T-helper 1 cell treated with Interleukin-12 subunit alpha and Interleukin-12 subunit beta and Interleukin-4 antibody, amounts not matched to agents 30 ng/mL and 1 ng/mL, for 36 hours (primary cell): ENCODE data around the gene VWCE. TPM values are rescaled to one million over a fixed set of nuclear protein-coding genes. Genes with fewer than 3 reads are reported as not detected.
"Not testable (repeated sequence)": the region's sequence is repeated elsewhere in the genome, so short reads cannot be mapped to it uniquely, and the experiment has no call there.

ENCODE experiments used
- intact Hi-C: fragments of 100-400 bp; cut with micrococcal nuclease; formaldehyde crosslinking; loops from one replicate; pipeline ENCODE4 v1.15.1; 2024
- total RNA-seq: library from RNA; stranded (reverse); gene quantifications from 2 replicates; pipeline ENCODE4 v1.2.3, GENCODE V29; 2022

Gene VWCE
- total RNA-seq, 1 donor from 2014 or later, result 6.3 TPM

DNA sequence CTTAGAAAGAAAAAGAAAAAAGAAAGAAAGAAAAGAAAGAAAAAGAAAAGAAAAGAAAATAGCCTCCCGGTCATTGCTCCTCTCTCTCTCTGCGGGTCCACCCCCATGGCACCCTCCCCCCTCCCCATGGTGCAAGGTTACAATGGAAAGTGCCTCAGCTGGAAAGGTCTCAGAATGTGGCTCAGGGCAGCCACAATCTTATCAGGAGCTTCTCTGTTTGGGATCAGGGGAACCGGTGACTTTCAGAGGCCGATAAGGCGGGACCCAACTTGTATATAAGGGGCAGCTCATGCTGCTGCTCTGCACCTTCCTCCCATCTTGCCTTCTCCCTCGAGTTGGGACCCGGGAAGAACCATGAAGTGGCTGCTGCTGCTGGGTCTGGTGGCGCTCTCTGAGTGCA, 73.1 kb downstream of the VWCE start, which contains the start of gene PGA4:
PGA4 (plus strand) TSS at position 301 of the 400 bp plus-strand sequence; CDS start at position 355, 54 bp downstream.
- intact Hi-C loops, result not testable (repeated sequence)

DNA sequence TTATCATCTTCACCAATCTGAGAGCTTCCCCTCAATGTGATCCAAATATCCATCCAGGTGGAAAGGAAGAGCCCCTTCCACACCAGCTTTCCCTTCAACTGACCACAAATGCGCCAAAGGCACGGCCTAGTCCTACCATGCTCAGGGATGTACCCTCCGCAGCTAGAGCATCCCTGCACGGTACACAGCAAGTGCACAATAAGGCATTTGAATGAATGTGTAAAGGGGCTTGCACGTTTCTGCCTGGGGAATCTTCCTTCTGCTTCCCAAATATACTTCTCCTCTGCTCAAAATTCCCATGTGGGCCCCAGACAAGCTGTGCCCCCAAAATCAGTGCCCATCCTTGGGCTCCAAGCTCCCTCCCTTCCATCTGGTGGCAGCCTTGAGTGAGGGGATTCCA, 76.1 kb downstream of the VWCE start:
- intact Hi-C loops, result not testable (repeated sequence)

DNA sequence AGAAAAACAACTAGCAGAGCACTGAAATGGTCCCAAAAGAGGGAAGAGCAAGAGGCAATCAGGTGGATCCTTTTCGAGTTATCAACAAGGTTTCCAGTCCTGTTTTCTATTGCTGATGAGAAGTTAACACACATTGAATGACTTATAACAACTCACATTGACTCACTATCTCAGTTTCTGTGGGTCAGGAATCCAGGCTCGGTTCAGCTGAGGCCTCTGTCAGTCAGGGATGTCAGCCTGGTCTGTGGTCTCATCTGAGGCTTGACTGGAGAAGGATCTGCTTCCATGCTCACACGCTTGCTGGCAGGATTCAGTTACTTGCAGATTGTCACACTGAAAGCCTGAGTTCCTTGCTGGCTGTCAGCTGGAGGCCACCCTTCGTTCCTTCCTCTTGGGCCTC, 76.8 kb downstream of the VWCE start:
- intact Hi-C loops, result not testable (repeated sequence)

DNA sequence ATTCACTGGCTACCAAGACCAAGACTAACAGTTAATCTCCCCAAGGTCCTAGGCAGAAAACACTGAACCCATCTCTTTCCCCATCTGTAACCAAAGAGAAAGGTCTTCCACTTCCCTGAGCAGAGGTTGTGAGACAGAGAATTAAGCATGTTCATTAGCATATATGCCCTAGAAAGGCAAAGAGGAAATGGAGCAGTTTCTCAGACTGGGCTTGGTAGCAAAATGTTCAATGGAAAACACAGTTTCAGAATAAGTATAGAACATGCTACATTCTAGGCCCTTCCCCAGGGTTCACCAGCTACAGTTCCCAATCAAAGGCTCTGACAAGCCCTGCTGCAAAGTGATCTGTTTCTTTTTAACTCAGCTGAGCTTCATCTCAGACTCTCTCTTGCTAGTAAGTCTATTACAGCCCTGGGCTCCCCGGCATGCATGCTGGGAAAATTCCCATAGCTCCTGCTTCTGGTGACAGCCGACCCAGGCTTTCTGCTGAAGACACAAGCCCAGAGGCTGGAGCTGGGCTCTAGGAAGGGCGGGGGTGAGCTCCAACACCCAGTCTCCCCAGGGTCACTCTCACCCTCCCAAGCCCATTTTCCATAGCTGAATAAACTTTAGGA, 81.3 kb downstream of the VWCE start:
- intact Hi-C loops, result not testable (repeated sequence)

DNA sequence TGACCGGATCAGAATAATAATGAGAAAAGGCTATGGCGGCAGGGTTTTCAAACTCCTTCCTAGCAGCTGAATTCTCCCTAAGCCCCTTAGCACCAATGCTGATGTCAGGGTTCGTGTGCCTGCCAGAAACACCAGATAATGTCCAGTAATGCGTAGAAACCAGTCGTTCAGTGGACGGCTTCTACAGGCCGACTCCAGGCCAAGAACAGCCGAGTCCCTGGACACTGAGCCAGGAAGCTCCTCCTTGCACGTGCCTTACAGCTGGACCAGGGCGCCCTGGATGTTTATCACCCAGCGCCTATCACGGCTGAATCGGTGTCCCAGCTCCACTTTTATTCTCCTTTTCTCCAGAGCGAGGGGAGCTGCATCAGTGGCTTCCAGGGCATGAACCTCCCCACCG, 82.9 kb downstream of the VWCE start:
- intact Hi-C loops, result not testable (repeated sequence)

DNA sequence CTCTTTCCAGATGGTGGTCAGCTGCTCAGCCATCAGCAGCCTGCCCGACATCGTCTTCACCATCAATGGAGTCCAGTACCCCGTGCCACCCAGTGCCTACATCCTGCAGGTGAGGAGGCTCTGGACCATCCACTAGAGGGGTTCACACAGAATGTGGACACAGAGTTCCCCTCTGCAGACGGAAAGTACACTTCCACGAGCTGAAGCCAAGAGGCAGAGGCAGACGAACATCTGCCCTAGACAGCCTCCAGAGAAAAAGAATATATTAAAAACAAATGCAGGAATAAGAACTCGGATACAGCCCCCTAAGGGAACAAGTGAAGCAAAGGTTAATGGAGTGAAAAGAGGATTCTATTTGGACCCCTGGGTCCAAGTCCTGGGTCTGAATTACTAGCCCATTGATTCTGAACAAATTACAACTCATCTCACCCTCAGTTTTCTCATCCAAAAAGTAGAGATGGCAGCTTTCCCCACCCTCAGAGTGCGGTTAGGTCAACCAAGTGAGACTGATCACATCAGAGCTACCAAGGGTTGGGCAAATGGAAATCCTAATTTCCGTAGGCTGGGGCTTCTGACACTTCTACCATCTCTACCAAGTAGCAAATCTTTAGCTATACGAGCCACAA, 83.7 kb downstream of the VWCE start:
- intact Hi-C loops, result not testable (repeated sequence)

DNA sequence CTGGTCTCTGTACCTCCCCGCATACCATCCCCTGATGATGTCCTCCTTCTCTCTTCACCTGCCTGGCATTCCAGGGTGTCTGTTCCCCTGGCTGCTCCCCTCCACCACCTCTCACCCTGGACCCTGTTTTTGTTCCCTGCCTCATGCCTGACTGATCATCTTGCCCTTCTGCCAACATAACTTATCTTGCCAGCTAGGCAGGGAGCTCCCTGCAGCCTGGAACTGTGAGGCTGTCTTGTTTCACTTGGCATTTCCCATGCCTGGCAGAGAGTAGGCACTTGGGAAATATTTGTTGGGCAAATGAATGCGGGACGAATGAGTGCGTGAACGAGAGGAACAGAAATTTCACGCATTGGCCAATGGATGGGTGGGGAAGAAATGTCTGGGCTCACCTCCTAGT, 84.5 kb downstream of the VWCE start:
- intact Hi-C loops, result not testable (repeated sequence)

Other genes with a start within 250 kb of the VWCE start
- gene CD5, start 192.8 kb downstream of the VWCE start, total RNA-seq, result 308 and 311 TPM in 2 replicates
- 7.4 and 8.3 TPM in 2 replicates for gene VPS37C, start 133.9 kb downstream of the VWCE start, total RNA-seq
- not detected in 2 replicates for gene PGA3, start 91.8 kb downstream of the VWCE start, total RNA-seq
- not detected in 2 replicates for gene PGA4, start 73.0 kb downstream of the VWCE start, total RNA-seq
- gene PGA5, start 54.1 kb downstream of the VWCE start, total RNA-seq, result not detected in 2 replicates
- gene DDB1, start 37.8 kb upstream of the VWCE start, total RNA-seq, result 225 and 243 TPM in 2 replicates
- gene TKFC, start 37.9 kb upstream of the VWCE start, total RNA-seq, result 32.6 and 33.3 TPM in 2 replicates
- 38.9 and 40.0 TPM in 2 replicates for gene CYB561A3, start 66.6 kb upstream of the VWCE start, total RNA-seq
- 64.6 and 71.3 TPM in 2 replicates for gene TMEM138, start 67.1 kb upstream of the VWCE start, total RNA-seq
- 11.0 and 12.9 TPM in 2 replicates for gene TMEM216, start 97.3 kb upstream of the VWCE start, total RNA-seq
- gene CPSF7, start 134.7 kb upstream of the VWCE start, total RNA-seq, result 115 and 119 TPM in 2 replicates
- 52.9 and 53.0 TPM in 2 replicates for gene SDHAF2, start 134.8 kb upstream of the VWCE start, total RNA-seq
- gene LRRC10B, start 213.4 kb upstream of the VWCE start, total RNA-seq, result not detected in 2 replicates